BE2C (cell line): ENCODE data around the gene CXXC1.

Source experiments
- DNase-seq: peaks from one replicate; pipeline ENCODE4 v3.0.0-alpha.2; 2020
- H3K27me3 ChIP-seq: fragments of 250-450 bp; sonication (Bioruptor Pico); 2 replicates; pipeline ENCODE4 v1.5.1; 2020; ENCODE audit warnings: mild to moderate bottlenecking
- H3K36me3 ChIP-seq: fragments of 250-450 bp; sonication (Bioruptor Pico); 2 replicates; pipeline ENCODE4 v1.5.1; 2020; ENCODE audit warnings: mild to moderate bottlenecking
- H3K4me1 ChIP-seq: fragments of 250-450 bp; sonication (Bioruptor Pico); 2 replicates; pipeline ENCODE4 v1.5.1; 2020
- H3K4me3 ChIP-seq: 2 replicates; pipeline ENCODE4 v1.5.1; 2011; ENCODE audit warnings: low read depth, low read length
- H3K9me3 ChIP-seq: fragments of 250-450 bp; sonication (Bioruptor Pico); 2 replicates; pipeline ENCODE4 v1.5.1; 2020
- CTCF ChIP-seq: IDR thresholded peaks from 2 replicates; pipeline ENCODE4 v1.5.1; 2012; ENCODE audit warnings: mild to moderate bottlenecking, low read depth, low read length

The CXXC1 gene

DNA sequence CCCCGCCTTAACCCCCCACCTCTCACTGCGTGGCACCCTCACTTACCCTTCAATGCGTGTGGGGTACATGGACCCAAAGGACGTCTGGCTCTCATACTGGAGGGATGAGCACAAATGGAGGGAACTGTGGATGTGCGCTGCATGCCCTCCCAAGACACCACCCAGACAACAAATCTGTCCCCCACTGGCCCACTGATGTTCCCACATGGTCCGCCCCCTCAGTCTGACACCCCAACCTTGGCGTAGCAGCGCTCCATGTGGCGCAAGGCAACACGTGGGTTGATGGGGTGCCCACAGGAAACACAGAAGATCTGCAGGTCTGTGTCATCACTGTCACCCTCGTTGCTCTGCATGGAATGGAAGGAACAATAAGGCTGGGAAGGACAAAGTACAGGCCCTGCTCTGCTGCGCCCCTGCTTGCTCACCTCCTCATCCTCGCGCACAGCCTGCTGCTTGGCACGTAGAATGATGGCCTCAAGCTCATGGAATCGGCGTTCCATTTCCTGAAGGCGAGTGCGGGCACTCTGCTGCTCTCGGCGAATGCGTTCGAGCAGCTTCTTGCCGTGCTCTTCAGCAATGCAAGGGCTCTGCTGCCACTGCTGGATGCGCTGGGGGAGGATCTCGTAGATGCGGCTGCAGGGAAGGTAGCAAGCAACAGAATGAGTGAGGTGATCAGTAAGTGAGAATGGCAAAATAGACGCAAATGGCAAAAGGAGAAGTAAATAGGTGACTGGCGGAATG lies 3.9 kb downstream of the CXXC1 start:
- DNase-seq, result no peak
- H3K9me3 ChIP-seq, result no peaks in the 10 kb centered on the region
- H3K4me3 ChIP-seq, result no peak overlapping the region
- no peaks in the 10 kb centered on the region for H3K4me1 ChIP-seq
- no peaks in the 10 kb centered on the region; the same call in none of the 2 replicates for H3K36me3 ChIP-seq
- no peak for TF ChIP-seq CTCF
- H3K27me3 ChIP-seq, result no peaks in the 10 kb centered on the region

DNA sequence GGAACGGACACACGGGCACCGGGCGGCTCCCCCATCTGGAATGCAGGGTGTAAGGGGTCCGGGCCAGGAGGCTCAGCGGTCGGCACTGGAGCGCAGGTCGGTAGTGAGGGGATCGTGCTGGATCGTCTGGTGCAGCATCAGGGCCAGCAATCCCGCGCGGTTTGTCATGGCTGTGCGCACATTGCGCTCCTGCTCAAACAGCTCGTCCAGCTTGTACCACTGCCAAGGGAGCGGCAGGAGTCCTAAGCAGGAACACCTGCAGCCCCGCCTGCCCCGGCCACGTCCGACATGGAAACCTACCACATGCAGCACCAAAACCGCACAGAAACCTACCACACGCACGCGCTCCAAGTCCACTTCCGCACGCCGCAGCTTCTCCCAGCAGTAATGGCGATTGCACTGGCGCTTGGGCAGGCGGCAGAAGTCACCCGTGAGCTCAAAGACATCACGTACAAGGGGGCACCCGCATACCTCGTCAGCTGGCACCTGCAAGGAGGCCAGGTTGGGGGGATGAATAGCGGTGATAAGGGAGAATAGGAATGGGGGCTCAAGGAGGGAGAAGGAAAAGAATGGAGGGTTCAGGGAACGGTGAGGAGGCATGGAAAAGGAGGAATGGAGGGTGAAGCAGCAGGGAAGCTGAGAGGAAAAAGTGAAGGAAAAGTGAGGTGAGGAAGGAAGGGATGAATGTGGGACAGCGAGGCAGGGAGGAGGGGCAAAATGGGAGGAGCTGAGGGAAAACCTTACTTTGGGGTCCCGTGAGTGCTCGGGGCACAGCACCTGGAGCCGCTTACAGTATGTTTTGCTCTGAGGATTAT lies 4.8 kb downstream of the CXXC1 start:
- TF ChIP-seq CTCF, result no peak
- Histone ChIP-seq H3K36me3 (no peaks in the 10 kb centered on the region; the same call in none of the 2 replicates), H3K9me3 (no peaks in the 10 kb centered on the region), H3K27me3 (no peaks in the 10 kb centered on the region), H3K4me3 (no peak overlapping the region), H3K4me1 (no peaks in the 10 kb centered on the region)
- no peak for DNase-seq

- no peak for DNase-seq
- Histone ChIP-seq H3K36me3 (no peaks in the 10 kb centered on the region; the same call in none of the 2 replicates), H3K4me3 (peak overlapping the region; percentile 91), H3K9me3 (no peaks in the 10 kb centered on the region), H3K27me3 (no peaks in the 10 kb centered on the region), H3K4me1 (no peaks in the 10 kb centered on the region)
- TF ChIP-seq CTCF, result no peak
Measured at GRCh38 chr18:50281972-50282520, 5.4 kb downstream of the CXXC1 start.

GRCh38 chr18:50281295-50281971 lies 6.1 kb downstream of the CXXC1 start, which contains the start of gene MBD1:
Gene MBD1, minus strand, starts transcription at chr18:50281523. Its CDS starts 1,531 bp downstream, at chr18:50279992.
- Histone ChIP-seq H3K27me3 (no peaks in the 10 kb centered on the region), H3K9me3 (no peaks in the 10 kb centered on the region), H3K4me1 (no peaks in the 10 kb centered on the region), H3K4me3 (peak within 1 kb of the TSS; percentile 91), H3K36me3 (no peaks in the 10 kb centered on the region; the same call in none of the 2 replicates)
- no peak for TF ChIP-seq CTCF
- peak; percentile 89 for DNase-seq

DNA sequence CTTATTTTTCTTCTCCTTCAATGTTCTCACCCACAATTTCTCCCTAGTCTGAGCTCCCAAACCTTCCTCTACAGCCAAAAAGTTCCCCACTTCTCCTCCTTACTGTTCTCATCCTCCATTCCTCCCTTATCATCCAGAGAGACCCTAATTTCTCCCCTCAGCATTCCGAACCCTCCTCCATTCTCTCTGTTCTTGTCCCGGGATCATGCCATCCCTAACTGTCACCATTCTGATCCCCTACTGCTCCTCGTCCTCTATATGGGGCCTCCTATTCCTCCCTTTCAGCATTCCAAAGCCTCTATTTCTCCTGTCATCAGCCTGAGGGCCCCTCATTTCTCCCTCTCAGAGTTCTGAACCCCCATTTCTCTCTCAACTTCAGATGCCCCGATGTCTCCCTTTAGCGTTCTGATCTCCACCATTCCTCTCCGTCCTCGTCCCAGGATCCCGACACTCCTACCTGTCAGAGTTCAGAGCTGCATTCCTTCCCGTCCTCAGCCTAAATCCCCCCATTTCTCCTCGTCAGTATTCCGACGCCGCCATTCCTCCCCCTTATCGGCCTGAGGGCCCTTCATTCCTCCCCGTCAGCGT lies 6.7 kb downstream of the CXXC1 start:
- no peak for DNase-seq
- Histone ChIP-seq H3K9me3 (no peaks in the 10 kb centered on the region), H3K4me1 (no peaks in the 10 kb centered on the region), H3K36me3 (peaks cover 4% of the 10 kb centered on the region), H3K27me3 (no peaks in the 10 kb centered on the region), H3K4me3 (peak overlapping the region; percentile 91)
- no peak for TF ChIP-seq CTCF
